B cell (primary cell): Measurements from ENCODE around the gene KCNJ16.

Experiments
- EZH2 ChIP-seq: IDR thresholded peaks from 2 replicates; pipeline ENCODE4 v1.6.1; 2012; ENCODE audit warnings: borderline replicate concordance, low read depth, mild to moderate bottlenecking, moderate library complexity, low read length; ENCODE audit not compliant: insufficient read depth, poor library complexity, severe bottlenecking
- TF ChIP-seq, protein P1 (sequence below): fragments of 200-600 bp; IDR thresholded peaks from one replicate; pipeline ENCODE4 v1.8.0; 2022; ENCODE audit warnings: antibody characterized with exemption, mild to moderate bottlenecking

GRCh38 chr17:70093163-70093562 is 18.1 kb downstream of the KCNJ16 start:
- no peak for TF ChIP-seq EZH2
- TF ChIP-seq, protein P1, sequence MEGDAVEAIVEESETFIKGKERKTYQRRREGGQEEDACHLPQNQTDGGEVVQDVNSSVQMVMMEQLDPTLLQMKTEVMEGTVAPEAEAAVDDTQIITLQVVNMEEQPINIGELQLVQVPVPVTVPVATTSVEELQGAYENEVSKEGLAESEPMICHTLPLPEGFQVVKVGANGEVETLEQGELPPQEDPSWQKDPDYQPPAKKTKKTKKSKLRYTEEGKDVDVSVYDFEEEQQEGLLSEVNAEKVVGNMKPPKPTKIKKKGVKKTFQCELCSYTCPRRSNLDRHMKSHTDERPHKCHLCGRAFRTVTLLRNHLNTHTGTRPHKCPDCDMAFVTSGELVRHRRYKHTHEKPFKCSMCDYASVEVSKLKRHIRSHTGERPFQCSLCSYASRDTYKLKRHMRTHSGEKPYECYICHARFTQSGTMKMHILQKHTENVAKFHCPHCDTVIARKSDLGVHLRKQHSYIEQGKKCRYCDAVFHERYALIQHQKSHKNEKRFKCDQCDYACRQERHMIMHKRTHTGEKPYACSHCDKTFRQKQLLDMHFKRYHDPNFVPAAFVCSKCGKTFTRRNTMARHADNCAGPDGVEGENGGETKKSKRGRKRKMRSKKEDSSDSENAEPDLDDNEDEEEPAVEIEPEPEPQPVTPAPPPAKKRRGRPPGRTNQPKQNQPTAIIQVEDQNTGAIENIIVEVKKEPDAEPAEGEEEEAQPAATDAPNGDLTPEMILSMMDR: no peak
